Activated CD4-positive, alpha-beta T cell treated with anti-CD3 and anti-CD28 coated beads for 4 hours (primary cell): ENCODE measurements around the gene CAD.
A peak's percentile ranks its signal among the peaks of the same experiment; 100 is the strongest.
"Not testable (repeated sequence)": the region's sequence is repeated elsewhere in the genome, so short reads cannot be mapped to it uniquely, and the experiment has no call there.

Source experiments
- DNase-seq, 2 donors: peaks; one replicate each; pipeline ENCODE4 v3.0.0-alpha.2; 2020

The CAD gene

GRCh38 chr2:27217173-27218121 lies at the start of gene CAD:
Gene CAD, plus strand, starts transcription at chr2:27217369. Its CDS starts 183 bp downstream, at chr2:27217552.
- peak; percentile 86 to 87 for DNase-seq

- no peak for DNase-seq
Observed at GRCh38 chr2:27170581-27171337, 46.4 kb upstream of the CAD start.

- no peak for DNase-seq
Observed at GRCh38 chr2:27171351-27171848, 45.8 kb upstream of the CAD start.

GRCh38 chr2:27174638-27175037 lies 42.5 kb upstream of the CAD start:
- DNase-seq = no peak

GRCh38 chr2:27175330-27175729 lies 41.8 kb upstream of the CAD start:
- no peak for DNase-seq

GRCh38 chr2:27175781-27176180 lies 41.4 kb upstream of the CAD start:
- DNase-seq = not testable (repeated sequence)

GRCh38 chr2:27177441-27178351 lies 39.5 kb upstream of the CAD start:
- DNase-seq = no peak

- DNase-seq = no peak
Observed at GRCh38 chr2:27178469-27178868, 38.7 kb upstream of the CAD start.

- no peak for DNase-seq
Observed at GRCh38 chr2:27179344-27180000, 37.7 kb upstream of the CAD start.

GRCh38 chr2:27182346-27182745 lies 34.8 kb upstream of the CAD start:
- DNase-seq = no peak

- no peak for DNase-seq
Observed at GRCh38 chr2:27184115-27184514, 33.1 kb upstream of the CAD start.

GRCh38 chr2:27185331-27186026 lies 31.7 kb upstream of the CAD start:
- DNase-seq = no peak

- no peak for DNase-seq
Observed at GRCh38 chr2:27186613-27187345, 30.4 kb upstream of the CAD start.

GRCh38 chr2:27189989-27190388 lies 27.2 kb upstream of the CAD start:
- DNase-seq = no peak

GRCh38 chr2:27191070-27191829 lies 25.9 kb upstream of the CAD start:
- DNase-seq = peak in 1 of 2 donors; percentile 45

GRCh38 chr2:27194538-27195354 lies 22.4 kb upstream of the CAD start:
- DNase-seq = no peak

- not testable (repeated sequence) for DNase-seq
Observed at GRCh38 chr2:27195799-27196198, 21.4 kb upstream of the CAD start.

- not testable (repeated sequence) for DNase-seq
Observed at GRCh38 chr2:27198068-27198467, 19.1 kb upstream of the CAD start.

GRCh38 chr2:27198627-27199026 lies 18.5 kb upstream of the CAD start:
- no peak for DNase-seq
